ENCODE data around the gene NHSL1.

The NHSL1 gene

GRCh38 chr6:138497286-138497685 lies 2.0 kb downstream of the NHSL1 start:
- no peak for DNase-seq (ENCODE audit: low read depth)

GRCh38 chr6:138494312-138494711 lies 5.0 kb downstream of the NHSL1 start:
- no peak for DNase-seq (ENCODE audit: low read depth)

GRCh38 chr6:138493413-138493812 lies 5.9 kb downstream of the NHSL1 start:
- no peak for DNase-seq (ENCODE audit: low read depth)

- DNase-seq (ENCODE audit: low read depth) = no peak
Measured at GRCh38 chr6:138492871-138493270, 6.4 kb downstream of the NHSL1 start.

- DNase-seq (ENCODE audit: low read depth) = no peak
Measured at GRCh38 chr6:138492113-138492512, 7.2 kb downstream of the NHSL1 start.

- no peak for DNase-seq (ENCODE audit: low read depth)
Measured at GRCh38 chr6:138491017-138491416, 8.3 kb downstream of the NHSL1 start.

GRCh38 chr6:138489846-138490245 lies 9.4 kb downstream of the NHSL1 start:
- no peak for DNase-seq (ENCODE audit: low read depth)

GRCh38 chr6:138487102-138487604 lies 12.1 kb downstream of the NHSL1 start:
- no peak for DNase-seq (ENCODE audit: low read depth)

GRCh38 chr6:138486249-138487101 lies 12.8 kb downstream of the NHSL1 start:
- no peak for DNase-seq (ENCODE audit: low read depth)

GRCh38 chr6:138485586-138486248 lies 13.6 kb downstream of the NHSL1 start:
- no peak for DNase-seq (ENCODE audit: low read depth)

- no peak for DNase-seq (ENCODE audit: low read depth)
Measured at GRCh38 chr6:138485005-138485545, 14.2 kb downstream of the NHSL1 start.

GRCh38 chr6:138484018-138484731 lies 15.1 kb downstream of the NHSL1 start:
- no peak for DNase-seq (ENCODE audit: low read depth)

GRCh38 chr6:138482816-138483215 lies 16.5 kb downstream of the NHSL1 start:
- DNase-seq (ENCODE audit: low read depth) = no peak

GRCh38 chr6:138480279-138480949 lies 18.9 kb downstream of the NHSL1 start:
- DNase-seq (ENCODE audit: low read depth) = no peak

- no peak for DNase-seq (ENCODE audit: low read depth)
Measured at GRCh38 chr6:138477913-138478539, 21.3 kb downstream of the NHSL1 start.

- DNase-seq (ENCODE audit: low read depth) = no peak
Measured at GRCh38 chr6:138476116-138476515, 23.2 kb downstream of the NHSL1 start.

GRCh38 chr6:138473144-138473543 lies 26.1 kb downstream of the NHSL1 start:
- DNase-seq (ENCODE audit: low read depth) = no peak

- no peak for DNase-seq (ENCODE audit: low read depth)
Measured at GRCh38 chr6:138468320-138469015, 30.8 kb downstream of the NHSL1 start.

- no peak for DNase-seq (ENCODE audit: low read depth)
Measured at GRCh38 chr6:138467901-138468300, 31.4 kb downstream of the NHSL1 start.

- no peak for DNase-seq (ENCODE audit: low read depth)
Measured at GRCh38 chr6:138465007-138465645, 34.2 kb downstream of the NHSL1 start.

All from activated T-cell treated with anti-CD3 and anti-CD28 coated beads for 48 hours (primary cell).